ENCODE measurements around the gene BABAM2. TPM values are rescaled to one million over a fixed set of nuclear protein-coding genes. Genes with fewer than 3 reads are reported as not detected.

The BABAM2 gene
- total RNA-seq, 1 experiment from 2014 or later: 16.3 TPM

DNA sequence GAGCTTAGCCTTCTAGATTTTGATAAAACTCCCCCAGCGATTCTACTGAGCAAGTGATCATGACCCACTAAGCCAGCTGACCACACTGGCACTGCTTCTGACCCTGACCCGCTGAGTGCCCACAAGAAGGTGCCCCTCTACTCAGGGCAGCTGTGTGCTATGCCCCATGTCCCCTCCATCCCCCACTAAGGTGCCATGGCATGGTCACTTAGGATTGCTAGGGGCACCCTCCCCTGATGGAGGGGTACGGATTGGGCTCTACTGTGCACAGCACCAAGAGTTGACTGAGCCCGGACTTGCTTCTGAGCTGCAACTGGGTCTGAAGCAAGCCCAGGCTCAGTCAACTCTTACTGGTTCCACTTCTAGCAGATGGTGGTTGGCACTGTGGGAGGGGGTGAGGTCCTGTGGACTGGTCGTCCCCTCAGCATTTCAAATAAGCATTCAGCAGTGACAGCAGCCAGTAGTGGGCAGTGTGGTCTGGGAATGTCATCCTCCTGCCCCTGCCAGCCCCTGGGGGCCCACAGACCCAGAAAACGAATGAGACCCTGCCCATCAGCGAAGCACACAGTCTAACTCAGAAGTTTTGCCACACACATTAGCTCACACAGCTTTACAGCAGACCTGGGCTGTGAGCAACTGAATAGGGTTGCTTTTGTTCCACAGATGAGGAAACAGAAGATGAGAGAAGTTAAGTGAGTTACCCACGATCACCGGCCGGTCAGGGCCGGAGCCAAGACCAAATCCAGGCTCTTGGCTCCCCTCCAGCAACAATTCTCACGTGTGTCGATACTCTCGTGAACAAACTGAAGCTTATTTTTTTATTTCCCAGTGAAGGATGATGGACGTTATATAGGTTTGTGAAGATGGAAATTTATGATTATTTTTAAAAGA lies 450.0 kb downstream of the BABAM2 start:
- Histone ChIP-seq H3K79me2 (ENCODE audit: low read length) (no peaks in the 10 kb centered on the region), H3F3A (ENCODE audit: low read length, unreplicated experiment) (no peaks in the 10 kb centered on the region), H3K4me1 (ENCODE audit: insufficient read depth, low read length) (peaks cover 16% of the 10 kb centered on the region), H2AFZ (ENCODE audit: low read length) (no peak overlapping the region), H3K36me3 (ENCODE audit: low read depth, low read length) (no peaks in the 10 kb centered on the region), H3K9ac (ENCODE audit: low read length) (no peak overlapping the region), H3K27me3 (ENCODE audit: low read length) (no peaks in the 10 kb centered on the region), H3K27ac (ENCODE audit: low read length) (no peak overlapping the region), H3K9me2 (replicated peaks; ENCODE audit: low read length) (no peaks in the 10 kb centered on the region), H4K20me1 (ENCODE audit: low read length) (no peaks in the 10 kb centered on the region), H3K4me2 (ENCODE audit: low read length) (no peak overlapping the region), H3K9me3 (ENCODE audit: low read length) (no peaks in the 10 kb centered on the region), H3K4me3 (ENCODE audit: low read length) (no peak overlapping the region)
- no TSS peak for BruUV-seq (replicated peaks)
- ChIA-PET POLR2A (ENCODE audit: unreplicated experiment) (no interaction called here), CTCF (no interaction called here)
- TF ChIP-seq EZH2 (IDR thresholded peaks at IDR 0.05; ENCODE audit: low read length, unreplicated experiment): no peak
- TF ChIP-seq EZH2phosphoT487 (IDR thresholded peaks at IDR 0.05; ENCODE audit: borderline replicate concordance, low read length): no peak
- TF ChIP-seq, protein P1, sequence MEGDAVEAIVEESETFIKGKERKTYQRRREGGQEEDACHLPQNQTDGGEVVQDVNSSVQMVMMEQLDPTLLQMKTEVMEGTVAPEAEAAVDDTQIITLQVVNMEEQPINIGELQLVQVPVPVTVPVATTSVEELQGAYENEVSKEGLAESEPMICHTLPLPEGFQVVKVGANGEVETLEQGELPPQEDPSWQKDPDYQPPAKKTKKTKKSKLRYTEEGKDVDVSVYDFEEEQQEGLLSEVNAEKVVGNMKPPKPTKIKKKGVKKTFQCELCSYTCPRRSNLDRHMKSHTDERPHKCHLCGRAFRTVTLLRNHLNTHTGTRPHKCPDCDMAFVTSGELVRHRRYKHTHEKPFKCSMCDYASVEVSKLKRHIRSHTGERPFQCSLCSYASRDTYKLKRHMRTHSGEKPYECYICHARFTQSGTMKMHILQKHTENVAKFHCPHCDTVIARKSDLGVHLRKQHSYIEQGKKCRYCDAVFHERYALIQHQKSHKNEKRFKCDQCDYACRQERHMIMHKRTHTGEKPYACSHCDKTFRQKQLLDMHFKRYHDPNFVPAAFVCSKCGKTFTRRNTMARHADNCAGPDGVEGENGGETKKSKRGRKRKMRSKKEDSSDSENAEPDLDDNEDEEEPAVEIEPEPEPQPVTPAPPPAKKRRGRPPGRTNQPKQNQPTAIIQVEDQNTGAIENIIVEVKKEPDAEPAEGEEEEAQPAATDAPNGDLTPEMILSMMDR (conservative IDR thresholded peaks at IDR 0.05; ENCODE audit: low read depth, low read length): peak; percentile 47
- ATAC-seq (no peak), DNase-seq (no peak)
- intact Hi-C loops (cut with micrococcal nuclease): loop anchor here (5.0 kb wide), 1 partner anchor 52 kb away; the partner anchor contains the start of gene FOSL2

GRCh38 chr2:28341208-28341891 lies 450.8 kb downstream of the BABAM2 start:
- Histone ChIP-seq H3K79me2 (ENCODE audit: low read length) (no peaks in the 10 kb centered on the region), H3K9me3 (ENCODE audit: low read length) (no peaks in the 10 kb centered on the region), H3K9me2 (replicated peaks; ENCODE audit: low read length) (no peaks in the 10 kb centered on the region), H3K9ac (ENCODE audit: low read length) (no peak overlapping the region), H2AFZ (ENCODE audit: low read length) (no peak overlapping the region), H3K4me2 (ENCODE audit: low read length) (no peak overlapping the region), H3K36me3 (ENCODE audit: low read depth, low read length) (no peaks in the 10 kb centered on the region), H3K27ac (ENCODE audit: low read length) (no peak overlapping the region), H4K20me1 (ENCODE audit: low read length) (no peaks in the 10 kb centered on the region), H3K4me1 (ENCODE audit: insufficient read depth, low read length) (peaks cover 16% of the 10 kb centered on the region), H3F3A (ENCODE audit: low read length, unreplicated experiment) (no peaks in the 10 kb centered on the region), H3K4me3 (ENCODE audit: low read length) (no peak overlapping the region), H3K27me3 (ENCODE audit: low read length) (no peaks in the 10 kb centered on the region)
- intact Hi-C loops (cut with micrococcal nuclease): loop anchor here (5.0 kb wide), 1 partner anchor 51 kb away; the partner anchor contains the start of gene FOSL2
- TF ChIP-seq EZH2phosphoT487 (IDR thresholded peaks at IDR 0.05; ENCODE audit: borderline replicate concordance, low read length) (no peak), EZH2 (IDR thresholded peaks at IDR 0.05; ENCODE audit: low read length, unreplicated experiment) (no peak)
- TF ChIP-seq, protein P1 (conservative IDR thresholded peaks at IDR 0.05; ENCODE audit: low read depth, low read length): no peak
- ATAC-seq (no peak), DNase-seq (no peak)
- no TSS peak for BruUV-seq (replicated peaks)
- CTCF ChIA-PET: no interaction called here
- POLR2A ChIA-PET (ENCODE audit: unreplicated experiment): no interaction called here

All from PC-3 (cell line).